SH-SY5Y (cell line): Measurements from ENCODE around the gene APOLD1.

Source experiments
- GATA2 ChIP-seq: IDR thresholded peaks from 2 replicates; pipeline ENCODE4 v1.6.1; 2011; ENCODE audit warnings: mild to moderate bottlenecking, low read depth, low read length
- GATA3 ChIP-seq: IDR thresholded peaks from 2 replicates; pipeline ENCODE4 v1.6.1; 2011; ENCODE audit warnings: low read depth, mild to moderate bottlenecking, low read length, moderate library complexity

APOLD1 gene

GRCh38 chr12:12839873-12840579 is 54.6 kb downstream of the APOLD1 start:
- TF ChIP-seq GATA2 (no peak), GATA3 (no peak)

GRCh38 chr12:12840580-12840899 is 55.1 kb downstream of the APOLD1 start:
- no peak for TF ChIP-seq GATA2
- TF ChIP-seq GATA3, result no peak
